ENCODE data around the gene PRPF40A.

DNA sequence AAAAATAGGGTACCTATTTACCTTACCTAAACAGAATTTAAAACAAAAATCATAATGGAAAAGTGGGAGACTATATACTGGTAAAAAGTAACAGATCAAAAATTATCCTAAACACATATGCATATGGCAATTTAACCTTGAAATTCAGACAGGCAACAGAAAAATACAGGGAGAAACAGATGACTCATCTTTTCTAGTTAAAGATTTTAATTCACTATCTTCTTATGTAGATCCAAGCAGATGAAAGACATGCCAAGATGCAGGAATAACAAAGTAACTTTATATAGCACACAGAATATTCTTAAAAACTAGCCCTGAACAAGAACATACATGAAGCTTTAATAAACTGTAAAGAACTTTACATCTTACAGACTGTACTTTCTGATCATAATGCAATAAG is 30.9 kb downstream of the PRPF40A start:
- TF ChIP-seq, protein P1, sequence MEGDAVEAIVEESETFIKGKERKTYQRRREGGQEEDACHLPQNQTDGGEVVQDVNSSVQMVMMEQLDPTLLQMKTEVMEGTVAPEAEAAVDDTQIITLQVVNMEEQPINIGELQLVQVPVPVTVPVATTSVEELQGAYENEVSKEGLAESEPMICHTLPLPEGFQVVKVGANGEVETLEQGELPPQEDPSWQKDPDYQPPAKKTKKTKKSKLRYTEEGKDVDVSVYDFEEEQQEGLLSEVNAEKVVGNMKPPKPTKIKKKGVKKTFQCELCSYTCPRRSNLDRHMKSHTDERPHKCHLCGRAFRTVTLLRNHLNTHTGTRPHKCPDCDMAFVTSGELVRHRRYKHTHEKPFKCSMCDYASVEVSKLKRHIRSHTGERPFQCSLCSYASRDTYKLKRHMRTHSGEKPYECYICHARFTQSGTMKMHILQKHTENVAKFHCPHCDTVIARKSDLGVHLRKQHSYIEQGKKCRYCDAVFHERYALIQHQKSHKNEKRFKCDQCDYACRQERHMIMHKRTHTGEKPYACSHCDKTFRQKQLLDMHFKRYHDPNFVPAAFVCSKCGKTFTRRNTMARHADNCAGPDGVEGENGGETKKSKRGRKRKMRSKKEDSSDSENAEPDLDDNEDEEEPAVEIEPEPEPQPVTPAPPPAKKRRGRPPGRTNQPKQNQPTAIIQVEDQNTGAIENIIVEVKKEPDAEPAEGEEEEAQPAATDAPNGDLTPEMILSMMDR (IDR thresholded peaks at IDR 0.05): no peak
- TF ChIP-seq POLR2A (IDR thresholded peaks at IDR 0.05): no peak

Data from right lobe of liver (tissue), 4 donors.